M059J (cell line): ENCODE data around the gene OR10A4. TPM values are rescaled to one million over a fixed set of nuclear protein-coding genes. Genes with fewer than 3 reads are reported as not detected.
"Not testable (repeated sequence)": the region's sequence is repeated elsewhere in the genome, so short reads cannot be mapped to it uniquely, and the experiment has no call there.

Experiments used
- DNase-seq: peaks from one replicate; pipeline ENCODE4 v3.0.0-alpha.2; 2012; ENCODE audit warnings: low read depth
- total RNA-seq: library from RNA; depleted of rRNA; stranded (reverse); fragments of >200 nt; shearing (Covaris generic); gene quantifications from 2 replicates; pipeline ENCODE4 v1.2.3, GENCODE V29; 2014; rRNA removed

Gene OR10A4
- total RNA-seq, 1 experiment from 2014 or later, result not detected

GRCh38 chr11:6895010-6895409 lies 18.6 kb downstream of the OR10A4 start:
- no peak for DNase-seq

GRCh38 chr11:6898911-6899310 lies 22.5 kb downstream of the OR10A4 start:
- DNase-seq, result no peak

- no peak for DNase-seq
Observed at GRCh38 chr11:6900327-6900999, 24.0 kb downstream of the OR10A4 start.

GRCh38 chr11:6904804-6905203 lies 28.4 kb downstream of the OR10A4 start:
- not testable (repeated sequence) for DNase-seq

GRCh38 chr11:6911378-6911777 lies 35.0 kb downstream of the OR10A4 start:
- DNase-seq, result no peak

- DNase-seq, result peak; percentile 18
Observed at GRCh38 chr11:6911948-6912347, 35.5 kb downstream of the OR10A4 start.

GRCh38 chr11:6919698-6920097 lies 43.3 kb downstream of the OR10A4 start:
- no peak for DNase-seq

- DNase-seq, result no peak
Observed at GRCh38 chr11:6920702-6921101, 44.3 kb downstream of the OR10A4 start, which contains the start of gene OR2D3. OR2D3 (plus strand) TSS chr11:6921002; CDS start chr11:6921002, 0 bp downstream.

GRCh38 chr11:6925007-6925577 lies 48.7 kb downstream of the OR10A4 start:
- no peak for DNase-seq

- DNase-seq, result peak; percentile 34
Observed at GRCh38 chr11:6925636-6926207, 49.3 kb downstream of the OR10A4 start.

GRCh38 chr11:6926208-6927029 lies 50.0 kb downstream of the OR10A4 start, which contains the start of gene ZNF215:
ZNF215 (plus strand) TSS chr11:6926426; CDS start chr11:6932273, 5,847 bp downstream.
- peak; percentile 68 for DNase-seq

- DNase-seq, result no peak
Observed at GRCh38 chr11:6927030-6927617, 50.7 kb downstream of the OR10A4 start.

Other genes with a start within 250 kb of the OR10A4 start
- 4.6 and 8.8 TPM in 2 replicates for gene DCHS1, start 220.8 kb upstream of the OR10A4 start, total RNA-seq
- 125 and 132 TPM in 2 replicates for gene MRPL17, start 193.3 kb upstream of the OR10A4 start, total RNA-seq
- not detected in 2 replicates for gene OR2AG2, start 104.6 kb upstream of the OR10A4 start, total RNA-seq
- not detected in 2 replicates for gene OR2AG1, start 93.6 kb upstream of the OR10A4 start, total RNA-seq
- gene OR6A2, start 76.9 kb upstream of the OR10A4 start, total RNA-seq, result not detected in 2 replicates
- gene OR10A5, start 30.9 kb upstream of the OR10A4 start, total RNA-seq, result not detected in 2 replicates
- not detected in 2 replicates for gene OR10A2, start 13.6 kb upstream of the OR10A4 start, total RNA-seq
- gene OR2D2, start 15.9 kb downstream of the OR10A4 start, total RNA-seq, result not detected in 2 replicates
- gene OR2D3, start 44.4 kb downstream of the OR10A4 start, total RNA-seq, result not detected in 2 replicates
- 0.44 and 1.0 TPM in 2 replicates for gene ZNF215, start 49.8 kb downstream of the OR10A4 start, total RNA-seq
- 1.4 and 6.2 TPM in 2 replicates for gene ZNF214, start 143.7 kb downstream of the OR10A4 start, total RNA-seq
- gene NLRP14, start 143.9 kb downstream of the OR10A4 start, total RNA-seq, result not detected in 2 replicates
- gene RBMXL2, start 212.4 kb downstream of the OR10A4 start, total RNA-seq, result not detected in 2 replicates